GM10248 (cell line): ENCODE results near the gene EMCN.

Experiments
- CTCF ChIA-PET: fragments of 300-600 bp; sonication (Branson Sonifier 250); formaldehyde crosslinking; extraction: SDS; loops from one replicate; lab custom pipeline; 2021; ENCODE audit warnings: antibody characterized with exemption; lab: Yijun Ruan, JAX
- POLR2A ChIA-PET: fragments of 350-650 bp; sonication (Branson Sonifier 250); formaldehyde crosslinking; extraction: SDS; loops from one replicate; lab custom pipeline; 2020; ENCODE audit warnings: antibody characterized with exemption; lab: Yijun Ruan, JAX
- DNase-seq: peaks from one replicate; pipeline ENCODE4 v3.0.0; 2012; ENCODE audit errors: extremely low spot score
- TF ChIP-seq, protein P1 (sequence below): IDR thresholded peaks from 2 replicates; pipeline ENCODE4 v1.5.1; 2012; ENCODE audit warnings: mild to moderate bottlenecking, low read depth; ENCODE audit errors: extremely low read depth, missing control alignments, control extremely low read depth

EMCN gene

DNA sequence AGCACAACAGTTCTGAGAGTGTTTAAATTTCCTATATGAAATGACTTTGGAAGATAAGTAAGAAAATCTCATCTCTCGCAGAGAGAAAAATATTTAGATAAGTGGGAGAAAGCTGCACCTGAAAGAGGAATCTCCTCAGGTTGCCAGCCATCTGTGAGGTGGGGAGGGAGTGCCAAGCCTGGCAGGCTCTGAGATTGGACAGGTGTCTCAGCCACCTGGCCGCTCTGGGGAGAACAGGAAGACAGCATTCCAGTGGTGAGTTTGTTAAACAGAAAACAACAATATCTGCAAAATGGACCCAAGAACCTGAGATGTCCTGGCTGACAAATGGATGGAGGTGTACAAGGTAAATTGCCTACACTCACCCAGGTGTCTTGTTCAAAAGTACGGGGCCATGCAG lies 31.3 kb downstream of the EMCN start:
- DNase-seq, result no peak
- POLR2A ChIA-PET, result no interaction called here

DNA sequence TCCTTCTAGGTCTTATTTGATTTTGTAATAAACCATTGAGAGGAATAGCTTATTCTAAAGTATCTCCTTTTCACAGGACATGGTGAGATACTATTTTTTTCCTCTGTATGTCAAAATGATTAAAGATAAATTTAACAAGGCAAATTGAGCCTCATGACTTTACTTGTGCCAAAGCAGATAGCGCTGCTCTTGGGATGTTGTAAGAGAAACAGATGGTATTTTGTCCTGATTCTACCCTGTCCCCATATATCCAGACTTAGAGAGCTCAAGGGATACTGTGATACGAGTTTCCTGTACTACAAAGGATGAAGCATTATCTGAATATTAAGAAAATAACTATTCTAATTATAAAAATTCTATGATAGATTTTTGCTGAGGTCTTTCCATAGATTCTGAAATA lies 34.0 kb downstream of the EMCN start:
- ChIA-PET POLR2A (no interaction called here), CTCF (interaction anchor here (1.0 to 1.2 kb wide), 2 partner anchors 10 to 12 kb away, joined by 3 to 4 read pairs; no protein-coding TSS in a partner anchor)
- TF ChIP-seq, protein P1, sequence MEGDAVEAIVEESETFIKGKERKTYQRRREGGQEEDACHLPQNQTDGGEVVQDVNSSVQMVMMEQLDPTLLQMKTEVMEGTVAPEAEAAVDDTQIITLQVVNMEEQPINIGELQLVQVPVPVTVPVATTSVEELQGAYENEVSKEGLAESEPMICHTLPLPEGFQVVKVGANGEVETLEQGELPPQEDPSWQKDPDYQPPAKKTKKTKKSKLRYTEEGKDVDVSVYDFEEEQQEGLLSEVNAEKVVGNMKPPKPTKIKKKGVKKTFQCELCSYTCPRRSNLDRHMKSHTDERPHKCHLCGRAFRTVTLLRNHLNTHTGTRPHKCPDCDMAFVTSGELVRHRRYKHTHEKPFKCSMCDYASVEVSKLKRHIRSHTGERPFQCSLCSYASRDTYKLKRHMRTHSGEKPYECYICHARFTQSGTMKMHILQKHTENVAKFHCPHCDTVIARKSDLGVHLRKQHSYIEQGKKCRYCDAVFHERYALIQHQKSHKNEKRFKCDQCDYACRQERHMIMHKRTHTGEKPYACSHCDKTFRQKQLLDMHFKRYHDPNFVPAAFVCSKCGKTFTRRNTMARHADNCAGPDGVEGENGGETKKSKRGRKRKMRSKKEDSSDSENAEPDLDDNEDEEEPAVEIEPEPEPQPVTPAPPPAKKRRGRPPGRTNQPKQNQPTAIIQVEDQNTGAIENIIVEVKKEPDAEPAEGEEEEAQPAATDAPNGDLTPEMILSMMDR, result no peak
- DNase-seq, result no peak

More for the DNA sequence above, 31.3 kb downstream of the EMCN start:
- CTCF ChIA-PET, result interaction anchor here (1.0 to 1.4 kb wide), 2 partner anchors 13 to 16 kb away, joined by 3 read pairs; no protein-coding TSS in a partner anchor
- TF ChIP-seq, protein P1, result no peak

- TF ChIP-seq, protein P1, result no peak
- CTCF ChIA-PET, result no interaction called here
- no peak for DNase-seq
- POLR2A ChIA-PET, result no interaction called here
These were observed 37.9 kb downstream of the EMCN start for GRCh38 chr4:100479971-100480370.

DNA sequence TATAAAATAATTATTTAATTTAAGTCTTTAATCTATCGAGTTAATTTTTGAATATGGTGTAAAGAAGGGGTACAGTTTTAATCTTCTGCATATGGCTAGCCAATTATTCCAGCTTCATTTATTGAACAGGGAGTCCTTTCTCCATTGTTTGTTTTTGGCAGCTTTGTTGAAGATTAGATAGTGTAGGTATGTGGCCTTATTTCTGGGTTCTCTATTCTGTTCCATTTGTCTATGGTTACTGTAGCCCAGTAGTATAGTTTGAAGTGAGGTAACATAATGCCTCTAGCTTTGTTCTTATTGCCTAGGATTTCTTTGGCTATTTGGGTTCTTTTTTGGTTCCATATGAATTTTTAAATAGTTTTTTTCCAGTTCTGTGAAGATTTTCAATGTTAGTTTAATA lies 48.3 kb downstream of the EMCN start:
- DNase-seq, result no peak
- POLR2A ChIA-PET, result no interaction called here
- TF ChIP-seq, protein P1, result no peak
- CTCF ChIA-PET, result no interaction called here

DNA sequence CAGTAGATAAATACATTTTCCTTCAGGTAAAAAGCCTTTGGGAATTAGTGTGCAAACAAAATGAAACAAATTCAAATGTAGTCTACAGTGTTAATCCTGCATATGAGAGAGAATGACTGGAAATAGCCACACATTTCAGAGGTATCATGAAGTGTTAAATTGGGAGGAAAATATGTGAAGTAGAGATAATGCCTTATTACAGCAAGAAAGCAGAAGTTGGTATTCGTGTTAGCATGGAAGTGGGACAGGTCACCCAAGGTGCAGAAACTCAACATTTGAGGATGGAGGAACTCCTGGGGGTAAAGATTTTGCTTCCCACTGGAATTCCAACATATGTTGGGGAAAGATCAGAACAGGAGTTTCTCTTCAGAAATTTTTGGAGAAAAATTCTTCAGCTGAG lies 51.3 kb downstream of the EMCN start:
- TF ChIP-seq, protein P1, result no peak
- ChIA-PET CTCF (no interaction called here), POLR2A (no interaction called here)
- DNase-seq, result no peak

DNA sequence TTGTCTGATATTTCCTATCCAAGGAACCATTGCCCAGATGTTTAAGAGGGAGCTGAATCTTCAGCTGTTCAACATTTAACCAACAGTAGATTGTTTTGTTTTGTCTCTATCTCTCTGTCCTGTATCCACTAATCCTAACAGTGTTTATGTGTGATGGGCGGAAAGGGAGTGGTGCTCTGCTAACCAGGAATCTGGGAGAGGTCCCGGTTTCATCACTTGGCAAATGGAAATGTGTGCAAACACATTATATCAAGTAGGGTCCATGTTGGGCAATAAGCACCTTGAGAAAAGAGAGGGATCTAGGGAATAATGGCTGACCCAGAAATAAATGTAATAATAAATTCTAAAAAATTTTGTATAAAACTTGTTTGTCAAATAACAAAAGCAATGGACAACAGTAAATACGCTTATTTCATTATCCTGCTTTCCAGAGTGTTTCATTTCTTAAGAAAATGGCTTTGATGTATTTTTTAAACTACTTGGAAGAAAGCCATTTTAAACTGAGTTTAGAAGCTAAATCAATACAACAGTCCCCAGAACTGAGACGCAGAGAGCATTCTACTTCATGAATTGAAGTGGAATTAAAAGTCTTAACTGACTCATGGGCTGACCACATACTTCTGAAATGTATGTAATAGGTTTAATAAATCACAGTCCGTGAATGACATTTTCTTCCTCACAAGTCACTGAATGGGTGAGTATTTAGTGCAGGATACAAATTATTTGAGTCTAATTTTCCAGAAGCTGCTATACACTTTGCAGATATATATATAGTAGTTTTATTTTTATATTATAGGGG lies 55.8 kb downstream of the EMCN start:
- CTCF ChIA-PET, result no interaction called here
- TF ChIP-seq, protein P1, result no peak
- POLR2A ChIA-PET, result no interaction called here
- no peak for DNase-seq

- POLR2A ChIA-PET, result no interaction called here
- no peak for DNase-seq
- CTCF ChIA-PET, result no interaction called here
- TF ChIP-seq, protein P1, result no peak
These were observed 67.4 kb downstream of the EMCN start for GRCh38 chr4:100450449-100450848.
